IPS DF 4.7 (cell line): Measurements from ENCODE around the gene DSG3.
"Not testable (repeated sequence)": the region's sequence is repeated elsewhere in the genome, so short reads cannot be mapped to it uniquely, and the experiment has no call there.

ENCODE experiments used
- DNase-seq: peaks from one replicate; pipeline ENCODE4 v3.0.0-alpha.2; 2013; ENCODE audit warnings: low spot score; ENCODE audit errors: extremely low read depth

Gene DSG3

DNA sequence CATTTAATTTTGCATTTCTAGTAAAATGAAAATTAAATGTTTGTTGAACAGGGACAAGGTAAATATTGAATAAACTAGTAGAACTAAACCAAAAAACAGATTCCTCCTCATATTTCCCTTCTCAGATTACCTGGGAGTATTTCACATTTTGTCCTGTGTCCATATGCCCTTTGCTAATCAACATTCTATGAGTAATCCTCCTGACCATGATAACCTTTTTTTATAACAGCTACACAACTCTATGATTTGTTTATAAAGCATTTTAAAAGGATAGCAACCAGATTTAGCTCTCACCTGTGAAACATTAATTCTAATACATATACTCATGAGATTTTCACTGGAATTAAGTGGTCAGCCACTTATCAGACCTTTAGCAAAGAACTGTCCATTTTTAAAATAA is 43.3 kb downstream of the DSG3 start:
- no peak for DNase-seq

DNA sequence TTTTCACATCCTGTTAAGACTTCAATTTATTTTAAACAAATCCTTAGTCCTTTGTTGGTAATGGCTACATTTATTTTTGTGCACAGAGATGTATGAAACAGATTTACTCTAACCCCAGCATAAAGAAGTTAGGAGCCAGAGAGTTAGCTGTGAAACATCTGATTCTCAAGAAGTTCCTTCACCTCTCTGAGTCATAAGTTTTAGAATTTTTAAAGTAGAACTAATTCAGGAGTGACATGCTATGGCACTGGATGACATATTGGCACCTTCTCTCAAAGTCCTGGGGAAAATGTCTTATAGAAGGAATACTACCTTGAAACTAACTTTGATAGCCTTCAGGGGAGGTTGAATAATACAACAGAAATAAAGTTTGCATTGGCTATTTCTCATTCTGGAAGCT is 44.0 kb downstream of the DSG3 start:
- DNase-seq: no peak

DNA sequence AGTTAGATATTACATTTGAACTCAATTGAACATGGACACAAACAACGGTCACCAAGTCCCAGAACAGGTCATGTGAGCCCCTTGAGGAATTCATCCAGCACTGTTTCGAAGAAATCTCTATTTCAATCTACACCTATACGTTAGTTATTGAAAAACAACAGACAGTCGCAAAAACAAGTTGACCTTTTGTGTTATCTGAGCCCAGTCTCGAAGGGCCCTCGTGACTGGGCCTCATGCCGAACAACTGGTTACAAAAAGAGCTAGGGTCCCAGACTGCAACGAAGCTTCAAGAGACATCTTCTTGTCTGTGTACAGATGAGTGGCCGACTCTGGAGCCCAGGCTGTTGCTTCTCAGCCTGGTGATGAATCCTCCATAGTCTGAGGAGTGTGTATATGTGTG is 45.1 kb downstream of the DSG3 start:
- no peak for DNase-seq

DNA sequence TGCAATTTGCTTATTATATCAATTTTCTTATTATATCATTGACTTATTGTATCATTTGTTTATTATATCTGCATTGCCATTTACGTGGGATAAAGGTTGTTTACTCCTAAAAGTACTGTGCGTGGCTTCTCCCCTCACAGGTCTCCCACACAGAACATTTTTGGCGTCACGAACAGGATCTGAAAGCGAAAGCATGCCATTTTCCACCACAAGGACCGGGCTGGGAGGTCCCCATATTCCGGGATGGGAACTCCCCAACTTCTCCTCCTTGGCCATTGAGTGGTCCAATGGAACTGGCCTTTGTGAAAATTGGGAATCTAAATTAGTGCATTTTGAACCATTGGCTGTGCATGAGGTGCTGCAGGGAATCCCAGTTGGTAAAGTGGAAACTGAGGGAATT is 45.6 kb downstream of the DSG3 start:
- no peak for DNase-seq

DNA sequence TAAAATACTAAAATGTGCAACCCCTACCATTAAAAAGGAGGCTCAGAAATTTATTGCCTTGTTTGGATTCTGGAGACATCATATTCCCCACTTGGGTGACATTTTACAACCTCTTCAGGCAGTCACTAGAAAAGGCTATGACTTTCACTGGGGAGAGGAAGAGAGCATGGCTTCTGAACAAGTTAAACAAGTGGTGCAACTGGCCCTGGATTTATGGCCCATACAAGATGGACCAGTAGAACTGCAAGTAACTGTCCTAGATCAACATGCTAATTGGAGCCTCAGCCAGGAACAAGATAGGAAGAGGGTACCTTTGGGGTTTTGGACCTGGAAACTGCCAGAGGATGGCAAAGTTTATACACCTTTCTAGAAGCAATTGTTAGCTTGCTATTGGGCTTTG is 46.4 kb downstream of the DSG3 start:
- no peak for DNase-seq

DNA sequence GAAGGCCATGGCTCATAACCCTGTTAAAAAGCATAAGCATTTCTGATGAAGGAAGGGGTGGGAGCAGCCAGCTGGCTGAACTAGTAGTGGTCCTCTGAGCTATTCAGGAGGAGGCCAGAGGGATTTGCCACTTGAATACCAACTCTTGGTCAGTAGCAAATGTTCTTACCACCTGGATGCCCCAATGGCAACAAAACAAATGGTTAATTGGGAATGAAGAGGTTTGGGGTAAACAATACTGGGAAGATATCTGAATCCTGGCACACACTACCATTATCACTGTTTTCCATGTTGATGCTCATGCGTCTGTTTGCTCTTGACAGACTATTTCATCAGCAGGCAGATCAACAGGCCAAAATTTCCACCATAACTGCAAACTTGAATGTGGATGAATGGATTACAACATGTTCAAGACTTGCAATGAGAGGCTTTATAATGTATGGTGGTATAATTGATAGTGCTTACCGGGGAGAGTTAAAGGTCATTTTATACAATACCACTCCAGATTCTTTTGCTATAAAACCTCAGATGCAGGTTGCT is 47.2 kb downstream of the DSG3 start:
- not testable (repeated sequence) for DNase-seq

DNA sequence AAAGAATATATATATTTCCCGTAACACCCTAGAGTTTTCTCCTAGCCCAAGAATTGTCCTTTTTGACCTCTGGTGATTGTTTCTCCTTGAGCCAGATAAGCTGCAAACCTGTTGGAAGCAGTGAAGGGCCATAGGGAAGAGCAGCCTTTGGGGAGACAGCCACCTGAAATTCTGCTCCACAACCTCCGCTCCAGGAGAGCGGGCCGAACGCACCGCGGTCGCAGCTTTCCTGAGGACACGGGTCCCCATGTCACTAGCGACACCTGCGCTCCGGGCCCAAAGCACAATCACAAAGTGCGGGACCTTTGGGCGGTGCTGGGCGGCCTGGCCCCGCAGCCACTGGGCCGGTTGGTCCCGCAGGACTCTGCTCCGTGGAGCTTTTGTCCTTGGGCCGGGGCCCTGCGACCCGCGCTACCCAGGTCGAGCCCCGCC is 49.9 kb downstream of the DSG3 start:
- no peak for DNase-seq

DNA sequence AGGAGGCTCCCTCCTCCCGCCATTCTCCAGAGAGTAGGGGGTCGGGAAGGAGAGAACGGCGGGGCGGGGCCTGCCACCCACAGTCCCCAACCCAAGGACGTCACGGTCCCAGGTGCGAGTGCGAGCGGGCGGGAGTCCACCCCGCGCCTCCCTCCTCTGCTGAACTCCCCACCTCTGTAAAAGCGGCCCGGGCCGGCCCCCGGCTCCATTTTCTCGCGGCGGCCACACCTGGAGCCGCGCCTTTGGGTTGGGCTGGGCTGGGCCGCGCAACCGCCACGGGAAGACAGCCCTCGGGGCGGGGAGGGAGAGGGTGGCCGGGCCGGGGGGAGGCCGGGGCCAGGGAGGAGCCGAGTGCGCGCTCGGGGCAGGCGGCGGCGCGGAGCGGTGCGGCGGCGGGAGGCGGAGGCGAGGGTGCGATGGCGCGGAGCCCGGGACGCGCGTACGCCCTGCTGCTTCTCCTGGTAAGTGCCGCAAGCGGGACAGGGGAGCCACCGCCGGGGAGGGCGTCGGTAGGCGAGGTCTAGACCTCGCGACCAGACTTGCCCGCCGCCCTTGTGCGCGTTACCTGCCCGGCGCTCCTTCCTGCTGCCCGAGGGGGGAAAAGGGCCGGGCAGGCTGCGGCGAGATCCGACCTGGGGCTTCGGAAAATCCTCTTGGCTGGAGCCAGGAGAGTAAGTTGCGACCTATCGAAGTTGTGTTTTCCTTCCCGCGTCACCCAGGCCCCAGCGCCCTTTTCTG is 50.5 kb downstream of the DSG3 start, which contains the start of gene DSG2:
TSS of gene DSG2 (plus strand) at position 342 of the 738 bp plus-strand sequence. CDS start at position 417, 75 bp downstream.
- no peak for DNase-seq

DNA sequence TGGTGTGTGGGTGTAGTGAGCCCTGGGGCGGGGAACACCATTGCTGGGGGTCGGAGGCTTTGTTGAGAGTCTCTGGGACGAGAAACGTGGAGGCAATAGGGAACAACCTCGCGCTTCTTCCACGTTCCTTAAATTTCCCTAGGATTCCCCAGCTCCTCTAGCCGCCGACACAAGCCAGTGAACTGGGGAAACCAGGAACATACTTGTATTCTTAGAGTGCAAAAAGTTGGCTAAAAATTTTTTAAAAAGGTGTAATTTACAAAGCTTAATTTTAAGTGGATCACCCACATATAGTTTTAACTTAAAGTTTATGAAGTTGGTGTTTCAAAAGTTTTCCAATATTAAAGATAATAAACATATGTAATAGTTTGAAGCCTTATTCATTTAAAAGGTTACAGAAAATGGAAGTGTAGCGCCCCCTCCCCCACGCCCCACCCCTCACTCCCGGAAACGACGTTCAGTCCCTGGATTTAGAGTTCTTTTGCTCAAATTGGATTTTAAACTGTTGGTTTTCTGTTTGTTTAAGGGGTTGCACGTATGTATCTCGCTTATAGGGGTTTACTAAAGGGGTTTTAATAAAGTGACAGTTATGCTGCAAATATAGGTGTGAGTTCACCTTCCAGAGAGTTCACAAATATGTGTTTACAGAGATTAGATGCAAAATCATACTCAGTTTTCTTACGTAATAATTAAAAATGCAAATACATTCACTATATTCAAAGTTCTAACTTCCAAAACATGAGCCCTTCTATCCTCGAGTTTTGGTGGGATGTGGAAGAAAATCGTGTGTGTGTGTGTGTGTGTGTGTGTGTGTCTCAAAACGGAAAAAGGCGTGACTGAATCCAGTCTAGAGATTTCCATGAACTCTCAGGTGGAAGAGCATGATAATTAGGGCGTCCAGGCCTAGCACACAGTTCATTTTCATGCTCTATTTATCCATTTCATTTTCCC is 51.3 kb downstream of the DSG3 start:
- DNase-seq: no peak

DNA sequence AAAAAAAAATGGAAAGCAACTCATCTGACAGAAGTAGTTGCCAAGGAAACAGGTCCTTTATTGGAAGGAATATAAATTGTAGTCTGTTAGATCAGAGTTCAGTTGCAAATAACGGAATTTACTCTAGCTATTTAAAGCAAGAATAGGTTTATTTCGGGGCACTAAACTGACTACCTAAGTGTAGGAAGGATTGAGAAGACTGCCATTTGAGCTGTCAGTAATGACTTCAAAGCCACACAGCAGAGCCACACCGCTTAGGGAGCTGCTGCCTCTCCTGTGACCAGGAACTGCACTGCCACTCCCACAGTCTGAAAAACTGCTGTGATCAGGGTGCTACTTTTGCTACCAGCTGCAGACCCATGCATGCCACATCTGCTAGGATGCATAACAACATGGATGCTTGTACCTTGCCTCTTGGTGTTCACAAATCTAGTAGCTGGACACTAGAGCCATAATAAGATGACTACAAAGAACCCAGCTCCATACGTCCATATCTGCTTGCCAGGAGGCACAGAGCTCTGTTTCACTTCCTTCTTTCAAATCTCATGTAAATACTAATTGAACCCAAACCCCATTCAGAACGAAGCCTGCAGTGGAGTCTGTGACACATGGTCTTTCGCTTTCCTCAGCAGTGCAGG is 52.6 kb downstream of the DSG3 start:
- no peak for DNase-seq

DNA sequence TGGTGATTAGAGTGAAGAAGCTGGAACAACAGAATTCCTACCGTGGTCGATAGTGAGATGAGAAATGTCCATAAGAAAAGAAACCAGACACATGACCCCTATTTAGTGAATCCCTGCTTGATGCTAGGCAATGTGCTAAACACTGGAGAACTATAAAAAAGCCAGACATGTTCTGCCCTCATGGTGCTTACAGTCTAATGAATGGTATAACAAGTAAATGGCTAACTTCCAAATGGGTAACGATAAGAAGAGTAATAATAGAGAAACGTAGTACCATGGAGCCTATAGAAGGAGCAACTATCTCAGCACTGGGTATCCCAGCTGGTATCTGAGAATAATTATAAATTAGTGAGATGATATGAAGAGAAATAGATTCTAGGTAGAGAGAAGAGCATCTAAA is 55.5 kb downstream of the DSG3 start:
- no peak for DNase-seq

DNA sequence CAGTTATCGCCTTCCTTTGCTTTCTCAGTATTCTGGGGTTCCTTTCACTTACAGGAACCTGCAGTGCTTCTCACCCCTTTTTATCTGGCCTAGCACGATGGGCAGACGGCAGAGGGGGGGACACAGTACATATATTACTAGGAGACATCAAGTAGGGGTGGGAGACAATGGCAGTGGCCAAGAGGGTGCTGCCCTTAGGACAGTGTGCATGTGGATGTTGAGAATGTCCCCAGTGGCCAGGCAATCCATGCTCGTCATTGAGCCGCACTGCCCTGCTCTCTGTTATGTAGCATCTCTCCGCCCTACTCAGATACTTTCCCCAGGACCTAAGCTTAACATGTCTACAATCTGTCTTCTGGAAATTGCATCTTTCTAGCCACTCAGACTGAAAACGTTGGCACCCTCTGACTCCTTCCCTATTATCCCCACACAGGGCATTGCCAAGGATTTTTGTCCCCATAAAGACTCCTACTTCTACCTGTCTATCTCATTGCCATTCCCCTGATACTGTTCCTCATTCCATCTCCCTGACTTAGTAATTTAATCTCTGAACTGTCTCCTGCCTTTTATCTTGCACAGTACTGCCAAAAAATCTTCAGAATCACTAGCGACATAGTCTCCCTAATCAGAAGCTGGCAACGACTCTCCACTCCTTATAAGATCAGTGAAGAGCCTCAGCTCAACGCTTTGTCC is 57.1 kb downstream of the DSG3 start:
- no peak for DNase-seq

DNA sequence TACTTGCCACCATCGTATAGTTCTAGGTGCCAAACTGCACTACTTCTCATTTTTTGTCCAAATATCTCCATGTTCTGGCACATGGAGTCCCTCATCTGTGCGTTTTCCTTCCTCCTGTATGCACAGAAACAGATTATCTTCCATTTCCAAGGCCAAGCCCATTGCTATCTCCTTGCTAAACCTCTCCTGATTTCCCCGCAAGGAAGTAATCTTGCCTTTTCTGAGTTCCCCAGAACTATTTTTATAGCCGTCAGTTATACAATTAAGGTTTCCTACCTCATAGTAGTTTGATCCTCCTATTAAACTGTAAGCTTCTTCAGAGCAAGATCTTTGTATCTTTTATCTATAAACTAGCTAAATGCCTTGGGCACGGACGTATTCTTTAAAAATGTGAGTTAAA is 57.6 kb downstream of the DSG3 start:
- DNase-seq: no peak

DNA sequence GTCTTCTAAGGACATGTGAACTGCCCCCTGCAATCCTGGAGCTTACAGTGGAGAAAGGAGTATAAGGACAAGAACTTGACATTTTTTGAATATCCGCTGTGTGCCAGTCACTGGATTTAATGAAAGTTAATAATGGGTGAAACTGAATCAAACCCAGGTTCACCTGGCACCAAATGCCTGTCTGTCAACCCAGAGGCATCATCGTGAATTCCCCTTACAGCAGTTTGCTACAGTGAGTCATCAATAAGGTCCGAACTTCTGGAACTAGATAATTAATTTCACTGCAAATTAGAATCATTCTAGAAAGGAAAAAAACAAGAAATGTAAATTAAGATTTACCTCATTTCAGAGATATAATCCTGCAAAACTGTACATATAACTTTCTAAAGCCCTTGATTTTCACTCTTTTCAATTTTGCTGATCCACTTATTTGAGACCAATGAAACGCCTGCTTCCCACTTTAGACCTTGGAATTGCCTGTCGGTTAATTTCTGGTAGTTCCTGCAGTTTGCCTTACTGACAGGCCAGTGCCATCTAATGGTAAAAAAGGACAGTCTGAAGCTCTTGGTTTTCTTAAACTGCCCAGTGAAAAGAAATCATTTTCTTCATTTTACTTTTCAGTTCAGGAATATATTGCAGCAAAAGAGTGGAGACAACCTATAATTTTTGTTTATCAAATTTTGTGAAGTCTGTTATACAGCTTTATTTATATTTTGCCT is 58.6 kb downstream of the DSG3 start:
- DNase-seq: no peak

DNA sequence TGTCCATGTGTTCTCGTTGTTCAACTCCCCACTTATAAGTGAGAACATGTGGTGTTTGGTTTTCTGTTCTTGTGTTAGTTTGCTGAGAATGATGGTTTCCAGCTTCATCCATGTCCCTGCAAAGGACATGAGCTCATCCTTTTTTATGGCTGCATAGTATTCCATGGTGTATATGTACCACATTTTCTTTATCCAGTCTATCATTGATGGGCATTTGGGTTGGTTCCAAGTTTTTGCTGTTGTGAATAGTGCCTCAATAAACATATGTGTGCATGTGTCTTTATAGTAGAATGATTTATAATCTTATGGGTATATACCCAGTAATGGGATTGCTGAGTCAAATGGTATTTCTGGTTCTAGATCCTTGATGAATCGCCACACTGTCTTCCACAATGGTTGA is 59.6 kb downstream of the DSG3 start:
- DNase-seq: not testable (repeated sequence)

DNA sequence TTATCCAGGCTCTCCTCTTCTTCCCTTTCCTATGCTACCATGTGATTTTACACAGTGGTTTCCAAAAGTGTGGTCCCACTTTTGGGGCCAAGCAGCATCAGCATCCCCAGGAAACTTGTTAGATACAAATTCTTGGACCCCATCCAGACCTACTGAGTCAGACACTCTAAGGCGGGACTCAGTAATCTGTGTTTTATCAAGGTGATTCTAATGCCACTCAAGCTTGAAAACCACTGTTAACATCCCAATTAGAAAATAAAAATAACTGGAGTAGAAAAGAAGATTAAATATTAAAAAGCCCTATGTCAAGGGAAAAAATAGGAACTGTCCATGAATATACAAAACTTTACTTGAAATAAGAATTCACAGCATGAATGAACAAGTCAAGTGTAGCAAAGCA is 61.2 kb downstream of the DSG3 start:
- no peak for DNase-seq

DNA sequence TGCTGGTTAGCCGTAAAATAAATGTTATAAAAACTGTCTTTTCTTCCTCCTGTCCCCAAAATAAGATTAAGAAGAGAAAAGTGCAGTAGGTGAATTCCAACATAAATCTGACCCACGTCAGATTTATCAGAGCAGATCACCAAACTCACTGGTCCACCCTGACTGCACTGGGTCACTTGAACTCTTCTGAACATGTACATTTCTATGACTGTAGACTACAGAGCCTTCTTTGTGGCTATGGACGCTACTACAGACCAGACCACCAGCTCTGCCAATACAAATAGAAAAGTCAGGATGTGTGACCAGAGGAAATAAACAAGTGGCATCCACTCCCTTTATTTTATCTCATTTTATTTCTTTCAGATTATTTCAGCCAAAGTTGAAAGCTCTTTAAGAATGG is 62.0 kb downstream of the DSG3 start:
- DNase-seq: no peak

DNA sequence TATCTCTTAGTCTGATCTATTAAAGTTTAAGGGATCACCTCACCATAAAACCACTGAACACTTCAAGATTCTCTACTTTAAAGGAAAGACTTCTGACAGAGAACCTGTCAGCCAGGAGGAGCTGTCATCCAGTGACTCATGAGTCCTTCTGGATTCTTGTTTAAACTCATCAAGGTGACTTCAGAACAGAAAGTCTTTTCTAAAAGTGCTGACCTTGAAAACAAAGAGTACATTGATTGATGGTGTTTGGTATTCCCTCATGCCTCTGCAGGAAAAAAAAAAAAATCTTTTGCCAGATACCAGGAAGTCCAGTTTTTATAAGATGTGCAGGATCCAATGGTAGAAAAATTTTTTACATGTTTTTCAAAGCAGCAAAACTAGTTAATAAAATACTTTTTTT is 62.8 kb downstream of the DSG3 start:
- no peak for DNase-seq

DNA sequence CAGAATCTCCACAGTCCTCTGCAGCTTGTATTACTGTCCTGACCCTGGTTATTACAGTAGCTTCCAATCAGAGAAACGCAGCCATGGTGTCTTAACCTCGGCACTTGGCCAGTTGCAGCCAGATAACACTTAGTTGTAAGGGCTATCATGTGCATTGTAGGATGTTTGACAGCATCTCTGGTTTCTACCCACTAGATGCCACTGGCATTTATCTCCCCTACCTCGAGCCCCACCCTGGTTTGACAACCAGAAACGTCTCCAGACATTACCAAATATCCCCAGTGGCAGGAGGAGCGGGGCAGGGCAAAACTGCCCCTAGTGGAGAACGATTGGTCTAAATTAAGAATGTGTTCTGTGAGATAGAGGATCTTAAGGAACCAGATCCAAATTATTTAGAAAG is 63.6 kb downstream of the DSG3 start:
- DNase-seq: no peak

DNA sequence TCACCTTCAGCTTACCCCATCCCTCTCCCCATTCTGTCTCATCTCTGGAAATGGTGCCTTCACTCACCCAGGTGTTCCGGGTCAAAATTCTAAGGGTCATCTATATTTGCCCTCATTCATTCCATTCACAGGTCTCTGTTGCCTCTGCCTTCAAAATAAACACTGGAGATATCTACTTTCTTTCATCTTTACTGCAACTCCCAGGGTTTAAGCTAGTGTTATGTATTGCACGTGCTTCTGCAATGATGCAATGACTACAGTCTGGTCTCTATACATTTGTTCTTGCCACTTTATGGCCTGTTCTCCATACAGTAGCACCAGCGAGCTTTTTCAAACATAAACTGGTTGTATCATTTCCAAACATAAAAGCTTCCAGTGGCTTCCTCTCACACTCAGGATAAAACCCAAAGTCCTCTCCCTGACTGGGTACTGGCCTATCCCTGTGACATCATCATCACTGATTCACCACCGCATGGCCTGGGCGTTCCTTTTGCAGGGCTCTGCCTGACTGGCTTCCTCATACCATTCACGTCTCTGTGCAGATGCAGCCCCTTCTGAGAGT is 64.7 kb downstream of the DSG3 start:
- no peak for DNase-seq
